Activated naive CD4-positive, alpha-beta T cell treated with anti-CD3 and anti-CD28 coated beads, Interleukin-2, amount 50 U/mL, for 24 hours (primary cell): Measurements from ENCODE around the gene GRID1.

Experiments
- H3K27ac Mint-ChIP-seq: one replicate; pipeline ENCODE4 v1.8.0; 2021; ENCODE audit warnings: mild to moderate bottlenecking, mixed read lengths
- H3K27me3 Mint-ChIP-seq: one replicate; pipeline ENCODE4 v1.8.0; 2021; ENCODE audit warnings: mixed read lengths
- H3K36me3 Mint-ChIP-seq: one replicate; pipeline ENCODE4 v1.8.0; 2021; ENCODE audit warnings: mixed read lengths
- H3K4me1 Mint-ChIP-seq: one replicate; pipeline ENCODE4 v1.8.0; 2021; ENCODE audit warnings: mixed read lengths
- H3K4me3 Mint-ChIP-seq: one replicate; pipeline ENCODE4 v1.8.0; 2021; ENCODE audit warnings: mild to moderate bottlenecking, mixed read lengths
- H3K9me3 Mint-ChIP-seq: one replicate; pipeline ENCODE4 v1.8.0; 2021; ENCODE audit warnings: mixed read lengths

The GRID1 gene

DNA sequence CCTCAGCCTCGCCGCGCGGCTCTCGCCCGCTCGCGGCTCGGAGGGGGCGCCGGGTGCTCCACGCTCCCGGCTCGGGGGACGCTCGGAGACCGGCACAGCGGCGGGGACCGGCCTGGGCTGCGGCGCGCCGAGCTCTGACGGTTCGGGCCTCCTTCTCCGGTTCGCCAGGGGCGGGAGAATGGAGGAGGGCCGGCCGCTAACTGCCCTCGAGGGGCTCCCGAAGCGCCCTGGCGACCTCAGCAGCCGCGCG, 232 bp upstream of the GRID1 start:
- peaks cover 40% of the 10 kb centered on the region for H3K27me3 Mint-ChIP-seq
- H3K9me3 Mint-ChIP-seq = no peaks in the 10 kb centered on the region
- H3K4me3 Mint-ChIP-seq = no peak overlapping the region
- peaks cover 14% of the 10 kb centered on the region for H3K4me1 Mint-ChIP-seq
- no peaks in the 10 kb centered on the region for H3K36me3 Mint-ChIP-seq
- H3K27ac Mint-ChIP-seq = no peak overlapping the region

- Mint-ChIP-seq H3K27me3 (peaks cover 43% of the 10 kb centered on the region), H3K4me1 (peaks cover 14% of the 10 kb centered on the region), H3K4me3 (peak overlapping the region; percentile 82), H3K27ac (no peak overlapping the region), H3K9me3 (no peaks in the 10 kb centered on the region), H3K36me3 (no peaks in the 10 kb centered on the region)
Measured at GRCh38 chr10:86365346-86366032, 1.1 kb downstream of the GRID1 start.

DNA sequence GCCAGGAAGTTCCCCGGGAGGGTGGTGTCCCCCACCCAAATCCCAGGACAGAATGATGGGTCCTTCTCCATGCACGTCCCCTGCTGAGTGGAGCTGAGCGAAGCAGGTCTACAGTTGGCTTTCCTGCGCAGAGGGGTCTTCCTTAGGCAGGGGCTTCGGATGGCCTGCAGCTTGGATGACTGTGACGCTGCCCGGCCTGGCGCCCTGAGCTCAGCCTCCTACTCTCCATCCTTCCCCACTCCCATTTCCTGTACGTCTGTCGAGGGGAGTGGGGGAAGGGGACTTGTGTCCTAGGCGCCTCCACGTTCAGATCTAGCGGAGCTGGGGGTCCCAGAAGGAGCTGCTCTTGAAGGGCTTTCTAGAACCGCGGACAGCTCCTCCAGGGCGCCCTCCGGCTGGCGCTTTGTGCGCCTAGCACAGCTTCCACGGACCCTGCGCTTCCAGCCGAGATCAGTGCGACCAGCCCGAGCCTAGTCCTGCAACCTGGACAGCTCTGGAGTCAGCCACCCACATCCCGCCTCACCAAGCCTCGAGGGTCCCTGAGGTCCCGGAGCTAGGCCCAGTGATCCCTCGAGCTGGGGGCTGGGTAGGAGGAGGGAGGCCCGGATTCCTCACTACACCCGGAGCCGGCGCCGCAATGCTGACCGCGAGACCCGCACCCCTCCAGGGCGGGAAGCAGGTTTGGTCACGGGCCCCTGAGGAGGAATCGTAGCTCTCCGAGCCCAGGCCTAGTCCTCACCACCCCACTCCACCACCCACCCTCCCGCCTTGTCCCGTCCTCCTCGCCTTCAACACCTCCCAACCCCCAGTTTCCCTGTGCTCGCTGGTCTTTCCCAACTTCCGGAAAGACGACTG, 1.9 kb downstream of the GRID1 start:
- no peaks in the 10 kb centered on the region for H3K9me3 Mint-ChIP-seq
- no peaks in the 10 kb centered on the region for H3K36me3 Mint-ChIP-seq
- H3K27ac Mint-ChIP-seq = no peak overlapping the region
- H3K4me1 Mint-ChIP-seq = peaks cover 14% of the 10 kb centered on the region
- peaks cover 41% of the 10 kb centered on the region for H3K27me3 Mint-ChIP-seq
- peak overlapping the region; percentile 82 for H3K4me3 Mint-ChIP-seq

GRCh38 chr10:86363833-86364490, 2.6 kb downstream of the GRID1 start:
- Mint-ChIP-seq H3K4me3 (peak overlapping the region; percentile 8), H3K27ac (no peak overlapping the region), H3K9me3 (no peaks in the 10 kb centered on the region), H3K36me3 (no peaks in the 10 kb centered on the region), H3K4me1 (peaks cover 14% of the 10 kb centered on the region), H3K27me3 (peaks cover 38% of the 10 kb centered on the region)

- no peaks in the 10 kb centered on the region for H3K9me3 Mint-ChIP-seq
- H3K27ac Mint-ChIP-seq = no peak overlapping the region
- H3K4me3 Mint-ChIP-seq = no peak overlapping the region
- H3K27me3 Mint-ChIP-seq = peaks cover 31% of the 10 kb centered on the region
- H3K36me3 Mint-ChIP-seq = no peaks in the 10 kb centered on the region
- peaks cover 14% of the 10 kb centered on the region for H3K4me1 Mint-ChIP-seq
Measured at GRCh38 chr10:86363184-86363832, 3.3 kb downstream of the GRID1 start.

GRCh38 chr10:86362586-86363183, 3.9 kb downstream of the GRID1 start:
- no peak overlapping the region for H3K4me3 Mint-ChIP-seq
- no peak overlapping the region for H3K27ac Mint-ChIP-seq
- H3K4me1 Mint-ChIP-seq = peaks cover 14% of the 10 kb centered on the region
- peaks cover 26% of the 10 kb centered on the region for H3K27me3 Mint-ChIP-seq
- H3K9me3 Mint-ChIP-seq = no peaks in the 10 kb centered on the region
- H3K36me3 Mint-ChIP-seq = no peaks in the 10 kb centered on the region

- Mint-ChIP-seq H3K27me3 (peaks cover 26% of the 10 kb centered on the region), H3K9me3 (no peaks in the 10 kb centered on the region), H3K4me3 (no peak overlapping the region), H3K27ac (no peak overlapping the region), H3K36me3 (no peaks in the 10 kb centered on the region), H3K4me1 (peaks cover 14% of the 10 kb centered on the region)
Measured at GRCh38 chr10:86362129-86362527, 4.5 kb downstream of the GRID1 start.

- Mint-ChIP-seq H3K27ac (peak overlapping the region; percentile 15), H3K36me3 (no peaks in the 10 kb centered on the region), H3K4me3 (no peak overlapping the region), H3K27me3 (peaks cover 26% of the 10 kb centered on the region), H3K4me1 (peaks cover 14% of the 10 kb centered on the region), H3K9me3 (no peaks in the 10 kb centered on the region)
Measured at GRCh38 chr10:86361156-86362128, 5.2 kb downstream of the GRID1 start.

GRCh38 chr10:86360657-86361056, 5.9 kb downstream of the GRID1 start:
- no peak overlapping the region for H3K27ac Mint-ChIP-seq
- no peak overlapping the region for H3K4me3 Mint-ChIP-seq
- H3K27me3 Mint-ChIP-seq = peaks cover 26% of the 10 kb centered on the region
- no peaks in the 10 kb centered on the region for H3K36me3 Mint-ChIP-seq
- peaks cover 12% of the 10 kb centered on the region for H3K4me1 Mint-ChIP-seq
- no peaks in the 10 kb centered on the region for H3K9me3 Mint-ChIP-seq

DNA sequence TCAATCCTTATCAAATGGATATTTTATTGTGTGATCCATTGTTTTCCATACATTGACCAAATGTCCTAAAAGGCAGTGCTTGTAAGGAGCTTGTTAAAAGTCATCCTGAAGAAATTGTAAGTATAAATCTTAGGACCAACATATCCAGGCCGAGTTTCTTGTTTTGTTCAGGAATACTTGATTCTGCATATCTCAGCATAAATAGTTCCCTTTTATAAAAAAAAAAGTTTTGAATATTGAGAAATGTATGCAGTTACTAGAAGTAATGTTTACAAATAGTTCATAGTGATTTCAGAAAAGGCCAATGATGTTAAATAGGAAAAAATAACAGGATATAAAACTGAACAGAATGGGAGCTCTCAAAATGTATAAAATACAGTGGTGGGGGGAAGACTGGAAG, 6.6 kb downstream of the GRID1 start:
- no peak overlapping the region for H3K4me3 Mint-ChIP-seq
- no peaks in the 10 kb centered on the region for H3K36me3 Mint-ChIP-seq
- H3K27ac Mint-ChIP-seq = no peak overlapping the region
- no peaks in the 10 kb centered on the region for H3K9me3 Mint-ChIP-seq
- peaks cover 8% of the 10 kb centered on the region for H3K4me1 Mint-ChIP-seq
- H3K27me3 Mint-ChIP-seq = peaks cover 23% of the 10 kb centered on the region

DNA sequence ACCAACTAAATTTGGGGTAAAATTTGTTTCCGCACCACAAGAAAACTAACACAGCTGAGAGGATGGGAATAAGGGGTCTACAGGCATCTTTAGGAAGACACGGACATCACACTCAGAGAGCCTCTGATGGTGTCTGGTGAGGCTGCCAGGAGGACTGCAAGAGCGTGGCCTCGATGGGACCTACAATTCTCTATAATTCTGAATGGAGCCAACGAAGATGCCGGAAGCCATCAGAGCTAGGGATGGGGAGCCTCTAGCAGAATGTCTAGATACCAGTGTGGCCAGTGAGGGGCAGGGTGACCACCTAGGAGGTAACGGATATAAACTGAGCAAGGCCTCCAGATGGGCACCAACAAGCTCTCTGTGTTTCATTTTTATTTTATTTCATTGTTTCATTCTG, 7.5 kb downstream of the GRID1 start:
- H3K27me3 Mint-ChIP-seq = peaks cover 20% of the 10 kb centered on the region
- no peaks in the 10 kb centered on the region for H3K36me3 Mint-ChIP-seq

DNA sequence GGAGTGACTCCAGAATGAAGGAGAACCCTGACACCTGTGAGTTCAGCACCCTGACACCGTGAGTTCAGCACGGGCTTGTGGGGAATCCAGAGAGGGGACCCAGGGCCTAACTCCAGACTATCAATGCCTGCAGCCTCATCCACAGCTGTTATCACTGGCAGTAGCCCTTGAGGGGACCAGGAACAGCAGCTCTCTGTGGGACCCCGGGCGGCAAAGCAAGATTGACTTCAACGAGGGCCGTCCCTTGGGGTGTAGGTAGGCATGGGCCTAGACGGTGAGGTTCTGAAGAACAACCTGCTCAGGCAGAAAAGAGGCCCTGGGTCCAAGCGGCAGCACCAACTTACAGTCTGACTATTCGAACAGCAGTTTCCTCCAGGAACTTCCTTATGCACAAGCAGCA, 8.9 kb downstream of the GRID1 start:
- peaks cover 14% of the 10 kb centered on the region for H3K27me3 Mint-ChIP-seq
- H3K27ac Mint-ChIP-seq = no peak overlapping the region
- no peaks in the 10 kb centered on the region for H3K9me3 Mint-ChIP-seq
- no peaks in the 10 kb centered on the region for H3K4me1 Mint-ChIP-seq
- no peak overlapping the region for H3K4me3 Mint-ChIP-seq
- H3K36me3 Mint-ChIP-seq = no peaks in the 10 kb centered on the region

More for the DNA sequence above, 7.5 kb downstream of the GRID1 start:
- Mint-ChIP-seq H3K4me1 (peaks cover 3% of the 10 kb centered on the region), H3K4me3 (no peak overlapping the region), H3K9me3 (no peaks in the 10 kb centered on the region), H3K27ac (no peak overlapping the region)

GRCh38 chr10:86357041-86357440, 9.6 kb downstream of the GRID1 start:
- Mint-ChIP-seq H3K9me3 (no peaks in the 10 kb centered on the region), H3K4me3 (no peak overlapping the region), H3K27ac (no peak overlapping the region), H3K36me3 (no peaks in the 10 kb centered on the region), H3K27me3 (peaks cover 11% of the 10 kb centered on the region), H3K4me1 (no peaks in the 10 kb centered on the region)

DNA sequence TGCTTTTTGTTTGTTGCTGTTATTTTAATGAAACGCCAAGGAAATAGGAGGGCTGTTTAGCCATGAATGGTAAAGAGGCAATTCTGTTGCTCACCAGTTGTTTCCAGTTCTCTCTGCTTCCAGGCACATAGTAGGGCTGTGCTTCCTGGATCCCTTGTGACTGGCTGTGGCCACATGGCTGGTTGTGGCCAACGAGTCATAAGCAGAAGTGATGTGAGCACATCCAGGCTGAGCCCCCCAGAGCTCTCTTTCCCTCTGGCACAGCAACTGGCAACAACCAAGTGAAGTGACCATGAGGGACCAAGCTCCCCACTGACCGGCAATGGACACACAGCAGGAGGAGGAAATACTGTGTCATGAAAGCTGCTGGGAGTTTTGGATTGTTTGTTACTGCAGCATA, 10.3 kb downstream of the GRID1 start:
- no peak overlapping the region for H3K27ac Mint-ChIP-seq
- peaks cover 7% of the 10 kb centered on the region for H3K27me3 Mint-ChIP-seq
- H3K4me3 Mint-ChIP-seq = no peak overlapping the region
- no peaks in the 10 kb centered on the region for H3K36me3 Mint-ChIP-seq
- H3K9me3 Mint-ChIP-seq = no peaks in the 10 kb centered on the region
- H3K4me1 Mint-ChIP-seq = no peaks in the 10 kb centered on the region
